Inferior parietal cortex (tissue), 1 donor: ENCODE data around the gene ADORA3.
"Not testable (repeated sequence)": the region's sequence is repeated elsewhere in the genome, so short reads cannot be mapped to it uniquely, and the experiment has no call there.

ENCODE experiments used
- DNase-seq: peaks from one replicate; pipeline ENCODE4 v3.0.0-alpha.2; 2016; ENCODE audit errors: extremely low spot score

ADORA3 gene

DNA sequence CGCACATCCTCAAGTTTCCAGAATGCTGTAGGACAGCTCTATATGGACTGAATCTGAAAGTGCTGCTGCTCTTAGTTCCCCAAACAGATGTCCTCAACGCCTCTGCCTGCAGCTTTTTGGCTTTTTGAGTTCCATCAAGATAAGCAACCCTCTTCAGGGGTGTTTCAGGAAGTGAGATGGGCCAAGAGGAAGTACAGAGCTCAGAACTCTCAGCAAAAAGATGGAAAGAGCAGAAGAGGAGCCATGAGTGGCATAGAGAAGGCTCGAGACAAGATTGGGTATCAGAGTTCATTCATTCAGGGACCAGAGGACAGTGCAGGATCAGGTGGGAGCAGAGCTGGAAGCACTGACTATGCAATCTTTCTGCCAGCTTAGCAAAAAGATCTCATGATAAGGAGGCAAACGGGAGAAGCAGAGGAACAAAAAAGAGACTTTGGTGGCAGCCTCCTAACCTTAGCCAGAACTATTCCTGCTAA lies at the start of gene ADORA3, which contains the start of gene TMIGD3:
ADORA3 (minus strand) TSS at position 49 of the 476 bp plus-strand sequence. CDS start 279 bp downstream, outside the sequence.
TMIGD3 (minus strand) TSS at position 49 of the 476 bp plus-strand sequence. CDS start 279 bp downstream, outside the sequence.
- no peak for DNase-seq

DNA sequence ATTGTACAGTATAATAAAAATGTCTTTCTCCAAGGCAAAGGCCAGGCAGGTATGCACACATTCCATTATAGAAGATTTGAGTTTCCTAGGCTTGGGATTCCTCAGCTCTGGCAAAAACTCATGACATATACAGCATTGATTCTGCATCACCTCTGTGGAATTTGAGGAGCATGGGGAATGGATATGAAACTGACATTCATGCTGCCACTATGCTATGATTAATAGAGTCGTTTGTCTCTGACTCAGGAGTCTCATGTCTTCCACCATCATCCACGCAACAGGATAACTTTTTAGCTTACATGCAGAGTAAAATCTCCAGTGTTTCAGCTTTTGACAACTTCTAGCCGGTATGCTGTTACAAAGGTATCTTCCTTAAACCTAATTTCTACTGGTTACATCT lies 49.8 kb upstream of the ADORA3 start:
- DNase-seq, result no peak

DNA sequence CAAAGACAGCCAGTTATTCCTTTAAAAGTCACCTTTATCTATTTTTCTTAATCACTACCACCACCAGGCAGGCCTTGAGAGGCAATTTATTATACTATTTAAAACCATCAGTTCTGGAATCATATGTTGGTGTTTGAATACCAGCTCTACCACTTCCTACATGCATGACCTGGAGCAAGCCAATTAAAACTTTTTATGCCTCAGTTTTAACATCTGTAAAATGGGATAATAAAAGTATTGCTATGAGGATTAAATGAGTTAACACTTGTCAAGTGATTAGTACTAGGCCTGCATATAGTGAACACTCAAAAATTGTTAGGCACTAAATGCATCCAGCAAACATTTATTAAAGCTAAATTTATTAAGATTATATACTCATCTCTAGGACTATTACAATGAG lies 49.2 kb upstream of the ADORA3 start:
- DNase-seq, result no peak

DNA sequence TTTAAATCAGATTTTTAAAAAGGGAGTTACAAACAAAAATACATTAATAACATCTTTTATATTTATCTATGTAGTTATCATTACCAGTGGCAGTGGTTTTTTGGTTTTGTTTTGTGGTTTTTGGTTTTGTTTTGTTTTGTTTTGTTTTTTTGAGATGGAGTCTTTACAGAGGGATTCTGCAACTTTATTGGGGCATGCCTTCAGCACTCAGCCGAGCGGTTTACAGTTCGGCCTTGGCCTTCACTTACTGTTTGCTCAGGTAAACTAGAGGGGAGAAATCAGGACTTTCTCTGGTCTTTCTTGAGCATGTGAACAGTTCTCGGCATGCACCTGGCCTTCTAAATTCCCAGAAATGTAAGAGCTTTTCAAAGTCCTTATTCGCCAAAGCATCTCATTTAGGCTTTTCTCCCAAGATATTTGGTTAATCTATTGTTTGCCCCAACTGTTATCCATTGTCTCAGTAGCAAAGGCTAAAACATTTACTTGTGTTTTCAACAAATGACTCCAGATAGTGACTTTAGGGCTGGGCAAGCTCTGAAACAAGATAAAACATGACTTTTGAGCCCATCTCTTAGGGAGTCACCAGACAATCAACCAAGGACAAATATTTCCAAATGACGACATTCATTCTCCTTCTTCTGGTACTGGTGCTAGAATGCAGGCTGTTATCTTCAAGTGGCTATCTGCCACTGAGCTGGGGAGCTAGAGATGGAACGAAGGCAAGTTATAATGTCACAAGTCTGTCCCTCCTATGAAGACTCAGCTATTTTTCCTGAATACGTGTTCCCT lies 48.4 kb upstream of the ADORA3 start:
- no peak for DNase-seq

DNA sequence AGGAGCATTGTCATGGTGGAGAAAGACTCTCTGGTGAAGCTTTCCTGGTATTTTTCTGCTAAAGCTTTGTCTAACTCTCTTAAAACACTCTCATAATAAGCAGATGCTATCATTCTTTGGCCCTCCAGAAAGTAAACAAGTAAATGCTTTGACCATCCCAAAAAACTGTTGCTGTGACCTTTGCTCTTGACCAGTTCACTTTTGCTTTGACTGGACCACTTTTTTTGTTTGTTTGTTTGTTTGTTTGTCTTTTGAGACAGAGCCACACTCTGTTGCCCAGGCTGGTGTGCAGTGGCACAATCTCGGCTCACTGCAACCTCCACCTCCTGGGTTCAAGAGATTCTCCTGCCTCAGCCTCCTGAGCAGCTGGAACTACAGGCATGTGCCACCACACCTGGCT lies 44.4 kb upstream of the ADORA3 start:
- DNase-seq, result not testable (repeated sequence)

DNA sequence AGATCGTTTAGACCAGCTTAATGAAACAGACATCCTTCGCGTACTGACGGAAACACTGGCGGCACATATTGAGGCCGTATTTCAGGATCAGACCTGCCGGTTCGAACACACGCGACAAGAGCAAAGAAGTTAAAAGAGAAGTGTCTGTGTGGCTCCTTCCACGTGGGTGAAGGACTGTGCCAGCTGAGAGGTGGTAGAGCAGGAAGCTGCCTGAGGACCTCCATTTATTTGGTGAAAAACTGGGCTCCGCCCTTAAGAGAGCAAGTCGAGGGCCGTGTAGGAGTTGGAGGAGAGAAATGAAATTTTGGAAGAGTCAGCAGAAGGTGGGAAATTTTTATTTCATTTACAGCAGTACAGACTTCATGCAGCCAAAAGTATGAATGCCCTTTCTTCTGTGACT lies 38.8 kb upstream of the ADORA3 start:
- no peak for DNase-seq

DNA sequence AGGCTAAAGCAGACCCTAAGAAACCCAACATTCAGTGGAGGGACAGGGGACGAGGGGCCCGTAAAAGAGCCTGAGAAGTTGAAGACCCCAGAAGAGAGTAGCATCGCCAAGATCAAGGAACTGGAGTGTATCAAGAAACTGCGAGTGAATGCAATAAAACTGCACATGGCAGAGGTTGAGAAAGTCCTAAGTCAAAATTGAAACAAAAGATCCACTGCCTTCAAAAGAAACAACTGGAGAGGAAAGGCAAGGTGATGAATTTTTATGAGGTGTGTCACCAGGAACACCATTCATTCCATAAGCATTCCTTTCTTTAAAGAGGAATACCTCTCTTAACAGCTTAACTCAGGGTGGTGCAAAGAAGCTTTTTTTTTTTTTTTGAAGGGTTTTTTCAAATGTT lies 38.3 kb upstream of the ADORA3 start:
- no peak for DNase-seq

DNA sequence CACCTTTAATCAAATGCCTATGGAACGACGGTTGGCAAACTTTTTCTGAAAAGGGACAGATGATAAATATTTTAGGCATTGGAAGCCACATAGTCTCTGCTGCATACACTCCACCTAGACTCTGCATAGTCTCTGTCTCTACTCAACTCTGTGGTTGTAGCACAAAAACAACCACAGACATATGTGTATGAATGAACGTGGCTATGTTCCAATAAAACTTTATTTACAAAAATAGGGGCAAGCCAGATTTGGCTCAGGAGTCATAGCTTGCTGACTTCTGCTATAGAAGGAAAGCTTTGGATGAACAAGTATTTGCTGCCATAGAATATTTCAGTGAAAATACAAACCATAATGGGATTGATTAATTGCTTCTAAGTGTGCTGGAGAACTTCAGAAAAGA lies 37.5 kb upstream of the ADORA3 start:
- DNase-seq, result no peak

DNA sequence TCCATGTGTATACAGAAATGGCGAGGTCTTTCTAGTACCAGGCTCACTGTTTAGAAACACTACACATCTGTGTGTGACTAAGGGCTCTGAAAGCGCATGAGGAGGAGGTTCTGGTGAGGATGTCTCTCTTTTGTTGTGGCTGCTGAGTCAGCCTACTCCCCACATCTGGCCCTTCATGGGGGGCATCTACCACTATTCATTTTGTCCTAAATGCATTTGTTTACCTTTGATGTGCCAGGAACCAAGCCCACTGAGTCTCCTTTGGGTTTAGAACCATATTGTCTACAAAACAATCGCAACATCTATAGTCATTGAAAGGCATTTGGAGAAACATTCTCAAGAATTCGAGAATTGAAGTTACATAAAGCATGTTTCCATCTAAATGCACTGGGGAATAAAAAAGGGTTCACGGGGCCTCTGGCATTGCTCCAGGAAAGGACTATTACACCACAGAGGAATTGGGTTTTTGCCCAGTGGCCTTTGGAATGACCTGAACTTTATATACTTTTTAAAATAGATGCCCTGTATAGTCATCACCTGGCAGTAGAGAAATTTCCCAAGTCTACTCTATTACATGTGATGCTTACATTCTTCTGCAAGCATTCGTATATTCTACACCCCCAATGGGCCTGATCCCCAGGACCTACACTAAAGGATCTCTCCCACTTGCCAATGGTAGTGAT lies 35.1 kb upstream of the ADORA3 start:
- no peak for DNase-seq

DNA sequence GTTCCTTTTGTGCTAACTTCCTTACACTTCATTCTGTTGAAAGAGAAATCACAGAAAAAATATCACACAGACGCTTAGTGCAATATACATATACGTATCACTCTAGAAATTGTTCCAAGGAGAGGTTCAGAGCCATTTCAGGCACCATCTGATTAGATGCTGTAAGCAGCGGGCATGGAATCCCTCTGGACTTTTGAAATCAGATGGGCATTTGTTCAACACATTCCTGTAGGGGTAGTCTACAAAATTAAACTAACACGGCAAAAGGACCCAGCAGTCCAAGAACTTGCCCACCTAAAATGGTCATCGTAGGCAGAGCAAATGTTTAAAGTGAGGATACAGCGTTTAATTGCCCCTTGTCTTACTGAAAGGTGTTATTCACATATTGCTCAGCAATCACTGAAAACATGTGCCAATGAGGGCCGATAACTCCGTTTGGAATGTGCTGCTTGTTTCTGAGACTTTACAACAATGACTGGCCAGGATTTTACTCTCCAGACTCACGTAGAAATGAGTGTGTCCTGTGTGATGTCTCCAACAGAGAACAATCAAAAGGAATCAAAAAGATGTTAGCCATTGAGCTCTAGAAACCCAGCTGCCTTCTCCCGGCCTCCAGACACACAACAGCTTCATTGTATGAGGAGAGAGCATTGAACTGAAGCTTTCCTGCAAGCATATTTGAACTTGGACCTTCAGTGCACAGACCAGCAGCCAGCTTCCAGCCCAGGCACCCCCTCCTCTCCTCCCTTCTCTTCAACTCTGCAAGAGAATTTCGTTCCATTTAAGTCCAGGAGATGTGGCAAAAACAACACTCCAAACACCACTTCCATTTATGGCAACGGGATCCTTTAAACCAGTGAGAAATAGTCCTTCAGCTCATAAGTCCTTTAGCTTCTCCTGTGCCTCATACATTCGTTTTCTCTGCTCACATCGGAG lies 32.1 kb upstream of the ADORA3 start:
- peak; percentile 45 for DNase-seq

DNA sequence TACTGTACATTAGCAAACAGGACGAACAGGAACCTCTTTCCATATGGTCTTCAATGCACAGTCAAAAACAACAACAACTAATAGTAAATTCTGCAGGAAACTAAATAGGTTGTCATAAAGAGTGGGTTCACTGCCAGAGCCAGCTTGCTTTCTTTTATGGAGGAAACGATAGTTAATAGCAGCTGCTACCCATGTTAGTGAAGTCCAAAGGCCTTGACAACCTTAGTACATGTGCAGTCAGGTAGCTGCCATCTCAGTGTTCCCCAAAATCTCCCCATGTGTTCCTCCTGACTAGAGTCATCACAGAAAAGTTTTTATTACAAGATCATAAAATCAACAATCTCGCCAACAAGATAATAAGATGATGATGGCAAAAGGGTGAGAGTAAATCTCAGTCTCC lies 16.6 kb upstream of the ADORA3 start:
- no peak for DNase-seq

DNA sequence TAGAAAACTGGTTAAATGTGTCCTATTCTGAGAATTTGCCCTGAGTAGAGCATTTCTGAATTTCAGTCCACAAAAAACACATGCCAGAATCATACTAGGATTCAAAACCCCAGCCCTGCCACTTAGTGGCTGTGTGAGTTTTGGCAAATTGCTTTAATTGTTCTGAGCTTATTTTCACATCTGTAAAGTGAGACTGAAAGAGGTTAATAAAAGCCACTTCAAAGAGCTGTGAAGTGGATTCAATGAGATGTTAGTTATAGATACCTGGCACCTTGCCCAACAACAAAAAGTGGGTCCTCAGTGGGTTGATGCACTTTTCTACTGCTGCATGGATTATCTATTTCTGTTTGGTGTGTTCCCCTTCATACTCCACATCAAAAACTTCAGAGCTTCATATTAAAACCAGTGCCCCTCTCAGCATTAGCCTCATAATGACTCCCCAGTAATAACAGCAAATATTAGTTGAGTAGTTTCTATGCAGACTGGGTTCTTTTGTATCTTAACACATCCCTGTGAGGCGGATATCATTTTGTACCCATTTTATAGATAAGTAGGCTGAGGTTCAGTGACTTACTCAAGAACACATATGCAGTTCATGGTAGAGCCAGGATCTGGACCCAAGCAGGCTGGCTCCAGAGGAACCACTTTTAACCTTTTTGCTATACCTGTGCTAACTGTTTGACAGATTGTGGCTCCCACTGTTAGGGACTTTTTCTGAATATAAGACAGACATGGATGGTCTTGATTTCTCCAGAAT lies 14.2 kb upstream of the ADORA3 start:
- no peak for DNase-seq

DNA sequence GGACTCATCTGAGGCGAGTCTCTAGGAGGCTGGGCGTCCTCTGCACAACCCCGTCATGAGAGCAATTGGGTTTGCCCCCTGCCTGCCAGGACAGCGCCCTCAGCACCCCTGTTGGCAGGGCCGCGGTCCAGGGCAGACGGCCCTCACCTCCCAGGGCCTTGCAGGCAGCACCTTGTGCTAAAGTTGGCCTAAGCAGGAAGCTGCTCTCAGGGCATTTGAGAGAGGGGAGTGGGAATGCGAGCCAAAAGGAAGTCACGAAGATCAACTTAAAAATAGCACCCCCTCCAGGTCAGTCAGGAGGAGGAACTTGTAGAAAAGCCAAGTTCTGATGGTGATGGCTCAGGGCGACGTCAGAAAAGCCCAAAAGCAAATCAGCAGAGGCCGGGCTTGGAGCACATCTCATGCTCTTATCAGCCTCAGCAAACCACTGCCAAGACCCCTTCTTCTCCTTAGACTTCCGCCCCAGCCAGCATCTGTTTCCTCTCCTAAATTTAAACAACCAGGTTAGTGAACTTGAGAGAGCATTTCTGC lies 12.6 kb upstream of the ADORA3 start:
- no peak for DNase-seq

DNA sequence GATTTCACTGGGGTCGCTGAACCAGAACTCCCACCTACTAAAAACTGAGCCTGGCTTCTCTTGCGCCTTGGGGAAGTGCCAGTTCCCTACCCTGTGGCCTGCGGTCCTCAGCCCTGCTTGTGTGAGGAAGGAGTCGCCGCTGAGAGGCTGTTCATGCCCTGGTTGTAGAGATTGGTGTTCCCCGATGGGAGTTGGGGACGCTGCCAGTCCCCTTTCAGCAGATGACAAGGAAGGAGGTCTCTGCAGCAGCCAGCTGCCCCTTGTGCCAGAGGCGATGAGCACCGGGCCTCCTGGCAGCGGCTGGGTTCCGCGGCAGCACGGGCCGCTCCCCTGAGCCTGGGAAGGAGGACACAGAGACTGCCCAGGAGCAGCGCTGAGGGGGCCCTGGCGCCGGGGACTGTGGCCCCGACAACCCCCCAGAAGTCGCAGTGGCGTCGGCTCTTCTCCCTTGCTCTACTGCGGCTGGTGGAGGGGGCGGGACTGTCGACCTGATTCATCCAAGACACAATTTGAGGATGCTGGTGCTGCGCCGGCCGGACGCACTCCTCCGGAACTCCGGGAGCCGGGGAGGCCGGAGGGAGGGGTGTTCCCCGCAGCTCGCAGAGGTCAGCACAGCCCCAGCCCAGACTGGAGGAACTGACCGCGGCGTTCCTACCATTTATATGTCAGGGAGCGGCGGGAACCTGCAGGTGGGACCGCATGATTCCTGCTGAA lies 12.0 kb upstream of the ADORA3 start:
- no peak for DNase-seq

DNA sequence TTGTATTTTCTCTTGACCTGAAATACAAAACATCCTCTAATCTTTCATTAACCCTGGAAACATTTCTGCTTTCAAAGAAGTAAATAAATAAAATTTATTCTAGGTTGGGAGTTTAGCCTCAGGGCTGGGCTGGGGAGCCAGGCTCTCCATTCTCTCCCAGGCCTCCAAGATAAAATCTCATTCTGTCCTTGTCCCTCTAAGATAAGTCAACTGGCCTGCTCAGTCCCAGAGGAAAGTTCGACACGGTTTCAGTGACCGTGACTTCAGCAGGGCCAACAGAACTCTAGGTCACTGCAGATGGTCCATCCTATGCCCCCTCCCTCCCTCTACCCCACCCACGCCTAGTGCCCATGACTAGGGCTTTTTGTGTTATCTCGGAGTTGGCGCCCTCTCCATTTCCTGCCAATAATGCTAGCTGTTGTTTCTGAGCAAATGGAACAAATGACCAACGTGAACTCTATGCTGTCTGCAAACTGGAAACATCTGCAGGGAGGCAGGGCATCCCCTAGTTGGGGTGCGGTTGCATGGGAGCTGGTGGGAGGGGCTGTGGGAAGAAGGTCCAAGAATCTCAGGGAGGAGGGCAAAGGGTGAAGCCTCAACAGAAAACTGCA lies 10.1 kb upstream of the ADORA3 start:
- peak; percentile 73 for DNase-seq

DNA sequence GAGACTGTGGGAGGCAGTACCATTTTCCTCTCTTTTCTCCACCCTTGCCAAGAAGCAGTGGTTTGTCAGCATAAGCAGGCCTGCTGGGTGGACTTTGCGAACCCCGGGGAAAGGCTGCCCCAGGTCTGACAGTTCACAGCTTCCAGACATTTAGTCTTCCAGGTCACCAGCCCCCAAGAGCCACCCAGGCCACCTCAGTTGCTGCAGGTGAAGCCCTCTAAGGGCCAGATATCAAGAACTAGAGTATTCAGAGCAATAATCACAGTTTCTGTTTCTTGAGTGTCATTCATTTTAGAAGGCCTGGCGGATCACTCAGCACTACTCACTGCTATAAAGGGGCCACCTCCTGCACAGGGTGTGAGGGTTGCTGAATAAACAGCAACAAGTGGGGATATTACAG lies 9.5 kb upstream of the ADORA3 start:
- DNase-seq, result no peak

DNA sequence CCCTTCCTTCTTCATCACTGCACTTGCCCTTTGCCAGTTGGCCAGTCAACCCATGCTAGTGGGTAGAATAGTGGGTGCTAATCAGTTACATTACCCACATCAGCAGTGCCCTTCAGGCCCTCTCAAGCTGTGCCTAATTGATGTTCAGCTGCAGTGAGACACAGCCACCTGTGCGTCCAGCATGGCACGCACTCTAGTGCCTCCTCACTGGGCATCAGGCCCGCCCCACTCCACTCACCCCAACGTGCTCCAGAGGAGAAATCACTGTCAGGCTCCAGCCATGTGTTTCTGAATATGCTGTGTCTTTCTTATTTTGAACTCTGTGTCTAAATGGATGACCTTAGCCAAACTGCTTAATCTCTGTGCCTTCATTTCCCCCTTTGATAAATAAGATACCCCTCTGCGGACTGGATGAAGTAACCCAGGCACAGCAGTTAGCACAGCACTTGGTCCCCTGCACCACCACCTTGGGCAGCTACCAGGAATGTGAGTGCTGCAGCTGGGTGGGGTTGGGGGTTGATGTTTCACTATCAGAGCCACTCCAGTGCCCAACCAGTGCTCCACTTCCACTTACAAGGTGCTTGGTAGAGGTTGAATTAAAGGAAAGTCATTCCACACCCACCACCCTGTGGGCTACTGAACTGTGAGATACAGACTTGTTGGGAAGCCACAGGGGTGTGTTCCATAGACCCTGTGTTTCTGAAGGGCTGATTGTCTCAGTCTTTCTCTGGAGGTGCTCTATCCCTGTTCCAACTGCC lies 8.9 kb upstream of the ADORA3 start:
- no peak for DNase-seq

DNA sequence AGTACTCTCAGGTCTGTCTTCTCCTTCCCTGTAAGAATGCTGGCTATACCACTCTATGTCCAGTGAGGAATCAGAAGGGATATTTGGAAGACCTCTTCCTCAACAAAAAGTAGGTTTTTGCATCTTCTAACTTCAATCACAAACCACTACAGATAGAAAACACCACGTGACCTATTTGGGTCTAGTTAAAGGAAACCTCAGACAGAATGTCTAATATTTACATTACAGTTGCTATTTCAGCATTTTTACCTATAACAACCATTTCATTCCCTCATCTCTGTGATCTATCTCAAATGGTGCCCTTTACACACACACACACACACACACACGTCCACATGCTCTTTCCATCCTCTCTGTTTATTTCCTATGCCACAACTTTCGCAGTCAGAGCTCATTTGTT lies 7.9 kb upstream of the ADORA3 start:
- no peak for DNase-seq

DNA sequence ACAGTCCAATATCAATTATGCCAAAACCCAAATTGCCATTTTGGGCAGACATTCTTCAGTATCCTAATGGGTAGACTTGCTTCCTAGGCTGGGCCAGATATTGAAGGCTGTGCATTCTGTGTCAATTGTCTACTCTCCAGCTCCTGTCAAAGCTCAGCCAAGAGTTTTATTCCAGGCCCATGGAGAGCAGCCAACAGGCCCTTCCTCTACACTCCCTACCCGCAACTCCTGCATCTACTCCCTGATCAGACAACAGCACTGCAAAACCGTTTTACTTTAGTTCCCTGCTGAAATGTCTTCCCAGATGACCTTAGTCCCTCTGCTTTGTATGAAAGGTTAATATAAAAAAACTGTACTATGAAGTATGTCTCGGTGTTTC lies 6.6 kb upstream of the ADORA3 start:
- DNase-seq, result no peak
